ENCODE data around the gene LMF1.

Gene LMF1

DNA sequence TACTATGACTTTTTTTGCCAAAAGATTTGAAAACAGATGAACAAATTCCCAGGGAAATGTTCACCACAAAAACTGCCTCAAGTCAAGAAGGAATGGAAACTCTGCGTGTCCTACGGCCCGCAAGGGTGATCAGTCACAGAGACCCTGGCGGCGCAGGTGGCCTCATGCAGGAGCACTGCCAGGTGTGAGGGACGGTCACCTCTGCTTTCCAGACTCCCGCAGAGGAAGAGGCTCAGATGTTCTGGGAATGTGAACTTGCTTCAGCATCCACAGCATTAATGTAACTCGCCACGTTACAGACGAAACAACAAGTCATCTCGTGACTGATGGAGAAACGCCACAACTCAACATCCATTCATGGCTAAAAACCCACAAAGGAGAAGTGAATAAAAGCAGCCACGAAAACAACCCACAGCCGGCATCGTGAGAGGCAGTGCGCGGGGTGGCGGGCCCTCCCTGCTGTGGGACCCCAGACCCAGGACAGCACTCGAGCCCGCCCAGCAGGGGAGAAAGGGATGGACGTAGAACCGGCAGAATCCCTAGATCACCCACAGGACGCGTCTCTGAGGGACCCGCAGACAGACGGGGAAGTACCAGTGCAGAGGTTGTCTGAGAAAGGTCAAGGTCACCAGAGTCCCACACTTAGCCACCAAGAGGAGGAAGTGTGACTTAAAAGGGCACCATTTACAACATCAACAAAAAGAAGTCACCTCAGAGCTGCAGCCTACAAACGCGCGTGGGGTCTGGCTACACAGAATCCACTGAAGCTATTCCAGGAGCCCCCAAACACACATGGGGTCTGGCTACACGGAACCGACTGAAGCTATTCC, 93.3 kb downstream of the LMF1 start:
- DNase-seq = no peak

DNA sequence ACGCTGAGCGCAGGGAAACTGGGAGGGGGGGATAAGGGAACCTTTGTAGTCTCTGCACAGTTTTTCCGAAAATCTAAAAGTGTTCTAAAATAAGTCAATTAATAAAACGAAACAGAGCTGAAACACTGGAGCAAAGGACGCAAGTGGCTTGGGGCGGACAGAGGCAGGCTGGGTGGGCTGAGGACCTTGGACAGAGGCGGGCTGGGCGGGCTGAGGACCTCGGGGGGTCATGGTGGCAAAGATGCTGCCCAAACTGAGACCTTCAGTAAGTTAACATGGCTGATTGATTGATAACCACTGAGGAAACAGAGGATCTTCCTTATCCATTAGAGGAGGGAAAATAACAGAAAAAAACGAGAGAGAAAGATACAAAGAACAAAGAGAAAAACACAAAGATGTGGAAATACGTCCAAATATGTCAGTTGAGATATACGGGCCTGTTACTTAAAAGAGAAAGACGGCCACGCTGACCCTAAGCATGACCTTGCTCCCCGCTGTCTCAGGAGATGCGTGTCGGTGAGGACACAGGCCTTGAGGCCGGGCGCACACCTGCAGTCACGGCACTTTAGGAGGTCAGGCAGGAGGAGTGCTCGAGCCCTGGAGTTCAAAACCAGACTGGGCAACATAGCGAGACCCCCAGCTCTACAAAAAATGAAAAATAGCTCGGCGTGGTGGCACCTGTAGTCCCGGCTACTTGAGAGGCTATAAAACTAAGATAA, 94.1 kb downstream of the LMF1 start:
- no peak for DNase-seq

DNA sequence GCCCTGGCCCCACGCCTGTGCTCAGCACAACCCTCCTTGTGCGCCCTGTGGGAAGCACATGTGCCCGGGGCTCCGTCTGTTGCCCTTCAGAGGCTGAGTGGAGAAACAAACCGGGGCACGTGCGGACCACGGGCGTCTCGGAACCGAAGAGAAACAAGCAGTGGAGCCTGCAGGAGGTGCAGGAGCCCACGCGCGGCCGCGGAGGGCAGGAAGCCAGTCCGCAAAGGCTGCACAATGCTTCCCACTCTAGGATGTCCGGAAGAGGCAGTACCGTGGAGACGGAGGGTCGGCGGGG, 94.8 kb downstream of the LMF1 start:
- DNase-seq = no peak

DNA sequence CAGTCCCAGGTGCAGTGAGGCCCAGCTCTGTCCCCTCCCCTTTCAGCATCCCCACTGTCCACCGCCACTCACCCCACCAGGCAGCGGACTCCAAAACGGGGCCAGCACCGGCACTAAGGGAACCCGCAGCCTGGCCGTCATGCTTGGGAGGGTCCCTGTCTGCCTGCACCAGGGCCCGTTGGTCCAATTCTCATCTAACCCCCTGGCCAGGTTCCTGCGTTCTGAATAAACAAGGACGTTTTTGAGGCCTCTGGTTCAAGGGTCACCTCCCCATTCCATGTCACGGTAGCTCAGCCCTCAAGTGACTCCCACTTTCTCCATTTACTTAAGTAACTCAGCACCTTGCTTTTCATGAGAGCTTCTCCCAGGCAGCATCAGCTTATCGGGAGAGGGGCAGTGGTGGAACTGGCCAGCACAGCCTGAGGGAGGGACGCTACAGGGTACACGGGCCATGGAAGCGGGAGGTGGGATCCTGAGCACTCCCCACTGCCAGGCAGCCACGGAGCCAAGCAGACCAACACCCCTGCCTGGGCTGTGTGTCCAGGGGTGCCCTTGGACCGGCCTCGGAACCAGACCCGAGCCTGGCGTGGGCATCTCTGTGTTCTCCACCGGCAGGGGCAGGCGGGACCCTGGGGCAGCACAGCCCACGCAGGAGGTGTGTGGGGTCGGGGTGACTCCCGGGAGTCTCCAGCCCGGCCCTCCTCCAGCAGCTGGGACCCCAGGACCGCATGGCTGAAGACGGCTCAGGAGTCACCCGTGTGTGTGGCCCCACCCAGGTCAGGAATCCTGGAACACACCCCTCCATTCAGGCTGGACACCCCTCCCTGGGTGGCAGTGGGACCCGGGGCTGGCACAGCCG, 95.4 kb downstream of the LMF1 start:
- no peak for DNase-seq

GRCh38 chr16:874366-875181, 96.2 kb downstream of the LMF1 start:
- no peak for DNase-seq

DNA sequence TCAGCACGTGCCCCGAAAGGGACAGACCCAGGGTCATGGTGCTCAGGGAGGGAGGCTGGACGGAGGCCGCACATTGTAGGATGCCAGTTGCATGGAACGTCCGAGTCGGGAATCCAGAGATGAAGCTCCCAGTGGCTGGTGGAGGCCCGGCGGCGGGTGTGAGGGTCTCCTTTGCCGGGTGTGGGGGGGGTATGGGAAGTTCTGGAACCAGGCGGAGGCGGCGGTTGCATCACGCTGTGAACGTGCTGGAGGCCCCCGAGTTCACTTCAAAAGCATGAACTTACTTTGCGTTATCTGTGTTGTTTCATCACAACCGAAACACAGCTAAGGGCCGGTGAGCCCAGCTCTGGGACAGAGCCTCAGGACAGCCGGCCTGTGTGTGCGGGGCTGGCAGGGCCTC, 96.9 kb downstream of the LMF1 start:
- DNase-seq = no peak

DNA sequence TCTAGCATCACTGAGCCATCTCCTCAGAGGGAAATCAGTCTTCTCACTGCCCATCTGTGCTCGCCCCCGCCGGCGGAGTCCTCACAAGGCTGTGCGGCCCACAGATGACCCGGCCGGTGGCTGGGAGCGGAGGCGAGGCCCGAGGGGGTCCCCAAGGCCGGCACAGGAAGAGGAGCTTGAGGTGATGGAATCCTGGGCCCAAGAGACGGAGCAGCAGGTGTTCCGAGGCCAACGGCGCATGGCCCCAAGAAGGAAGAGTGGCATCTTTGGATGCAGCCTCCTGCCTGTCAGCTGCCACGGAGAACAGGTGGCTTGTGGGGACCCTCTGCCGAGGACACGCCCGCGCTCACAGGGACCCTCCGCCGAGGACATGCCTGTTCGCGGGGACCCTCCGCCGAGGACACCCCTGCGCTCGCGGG, 97.5 kb downstream of the LMF1 start:
- no peak for DNase-seq

DNA sequence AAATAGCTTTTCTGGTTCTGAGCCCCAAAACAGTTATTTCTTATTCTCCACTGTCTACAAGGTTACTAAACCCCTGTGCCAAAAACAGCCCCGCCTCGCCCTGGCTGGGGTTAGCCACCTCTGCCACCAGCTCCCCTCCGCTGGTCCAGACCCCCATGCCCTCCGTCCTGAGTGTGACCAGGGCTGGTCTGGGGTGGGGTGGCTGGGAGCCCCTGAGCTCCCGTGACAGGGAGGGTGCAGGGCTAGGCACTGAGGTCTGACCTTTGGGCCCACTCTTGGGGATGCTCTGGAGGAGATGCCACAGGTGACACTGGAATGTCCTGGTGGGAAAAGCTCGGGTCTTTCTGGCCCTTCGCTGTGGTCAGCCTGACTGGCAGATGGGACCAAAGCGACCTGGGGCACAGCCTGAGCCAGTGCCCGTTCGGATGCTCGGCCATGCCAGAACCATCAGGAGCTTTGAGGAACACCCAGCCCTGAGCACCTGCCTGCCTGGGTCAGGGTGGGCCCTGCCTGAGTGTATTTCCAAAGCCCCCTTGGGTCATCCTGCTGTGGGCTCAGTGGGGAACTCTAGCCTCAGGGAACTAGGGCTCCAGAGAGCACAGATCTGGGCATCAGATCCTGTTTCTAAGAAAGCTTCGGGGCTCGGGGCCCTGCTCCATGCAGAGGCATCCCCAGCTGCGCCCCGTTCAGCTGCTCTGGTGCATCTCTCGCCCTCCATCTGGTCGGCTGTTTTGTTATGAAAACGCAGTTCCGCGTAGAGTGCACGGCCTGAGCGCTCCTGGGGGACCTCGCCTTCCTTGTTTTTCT, 98.1 kb downstream of the LMF1 start:
- DNase-seq = no peak

DNA sequence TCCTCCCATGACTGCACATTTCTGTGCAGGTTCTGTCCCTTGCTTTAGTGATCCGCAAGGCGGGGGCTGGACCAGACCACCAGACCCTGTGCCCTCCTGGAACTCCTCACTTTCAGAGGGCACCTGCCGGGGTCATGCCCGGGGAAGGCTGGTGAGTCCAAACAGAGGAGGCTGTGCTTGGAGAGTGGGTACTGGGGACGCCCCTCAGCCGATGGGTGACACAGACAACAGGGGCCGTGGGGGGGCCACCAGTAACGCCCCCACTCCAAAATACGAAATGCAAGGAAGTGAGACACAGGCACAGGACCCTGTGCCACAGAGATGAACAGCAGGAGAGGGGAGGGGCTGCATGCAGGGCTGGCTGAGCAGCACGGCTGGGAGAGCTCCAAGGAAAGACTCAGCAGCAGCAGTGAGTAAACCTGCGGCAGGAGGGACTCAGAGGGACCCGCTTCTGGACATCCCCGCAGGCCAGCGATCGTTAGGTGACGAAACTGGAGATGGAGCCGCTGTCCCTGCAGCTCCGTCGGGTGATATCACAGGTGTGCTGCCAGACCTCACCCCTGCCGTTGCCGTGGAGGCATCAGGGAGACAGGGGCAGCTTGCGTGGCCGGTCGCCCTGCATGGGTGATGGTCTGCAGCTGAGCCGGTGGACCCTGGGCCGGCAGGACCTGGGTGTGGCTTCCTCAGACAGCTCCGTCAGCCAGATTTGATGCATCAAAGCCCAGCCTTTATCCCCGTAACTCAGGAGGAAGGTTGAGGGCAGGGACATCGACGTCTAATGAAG, 99.0 kb downstream of the LMF1 start:
- DNase-seq = no peak

- DNase-seq = no peak
Measured at GRCh38 chr16:870856-871561, 99.8 kb downstream of the LMF1 start.

DNA sequence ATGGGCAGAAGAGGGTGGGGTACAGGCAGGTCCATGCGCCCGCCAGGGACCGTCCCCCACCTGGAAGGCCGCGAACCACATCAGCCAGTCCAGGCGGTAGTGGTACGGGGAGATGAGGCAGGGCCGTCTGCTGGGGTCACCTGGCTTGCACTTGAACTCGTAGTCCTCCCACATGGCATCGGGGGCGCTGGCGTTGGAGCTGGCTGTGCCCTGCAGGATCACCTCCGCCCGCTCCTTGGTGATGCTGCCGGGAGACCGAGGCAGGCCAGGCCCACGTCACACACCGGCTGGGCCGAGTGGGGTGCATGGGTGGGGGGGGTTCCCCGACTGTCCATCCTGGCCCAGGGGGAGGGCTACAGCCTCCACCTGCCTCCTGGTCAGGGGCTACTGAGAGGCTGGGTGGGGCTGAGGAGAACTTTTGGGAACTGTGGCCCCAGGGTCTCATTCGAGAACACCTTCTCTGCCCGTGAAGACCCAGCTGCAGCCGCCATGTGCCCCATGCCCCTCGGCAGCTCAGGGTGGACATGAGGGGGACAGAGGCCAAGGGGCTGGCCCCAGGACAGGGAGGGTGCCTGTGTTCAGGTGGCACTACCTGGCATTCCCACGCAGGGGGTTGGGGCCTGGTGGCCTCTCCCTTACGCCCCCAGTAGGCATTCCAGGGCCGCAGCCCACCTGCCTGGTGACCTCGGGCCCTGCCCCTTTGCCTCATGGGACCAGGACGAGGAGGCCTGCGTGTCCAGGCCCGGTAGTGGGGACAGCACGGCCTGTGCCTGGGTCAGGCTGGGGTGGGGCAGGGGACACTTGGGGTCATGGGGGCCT, 100.8 kb downstream of the LMF1 start:
- no peak for DNase-seq

DNA sequence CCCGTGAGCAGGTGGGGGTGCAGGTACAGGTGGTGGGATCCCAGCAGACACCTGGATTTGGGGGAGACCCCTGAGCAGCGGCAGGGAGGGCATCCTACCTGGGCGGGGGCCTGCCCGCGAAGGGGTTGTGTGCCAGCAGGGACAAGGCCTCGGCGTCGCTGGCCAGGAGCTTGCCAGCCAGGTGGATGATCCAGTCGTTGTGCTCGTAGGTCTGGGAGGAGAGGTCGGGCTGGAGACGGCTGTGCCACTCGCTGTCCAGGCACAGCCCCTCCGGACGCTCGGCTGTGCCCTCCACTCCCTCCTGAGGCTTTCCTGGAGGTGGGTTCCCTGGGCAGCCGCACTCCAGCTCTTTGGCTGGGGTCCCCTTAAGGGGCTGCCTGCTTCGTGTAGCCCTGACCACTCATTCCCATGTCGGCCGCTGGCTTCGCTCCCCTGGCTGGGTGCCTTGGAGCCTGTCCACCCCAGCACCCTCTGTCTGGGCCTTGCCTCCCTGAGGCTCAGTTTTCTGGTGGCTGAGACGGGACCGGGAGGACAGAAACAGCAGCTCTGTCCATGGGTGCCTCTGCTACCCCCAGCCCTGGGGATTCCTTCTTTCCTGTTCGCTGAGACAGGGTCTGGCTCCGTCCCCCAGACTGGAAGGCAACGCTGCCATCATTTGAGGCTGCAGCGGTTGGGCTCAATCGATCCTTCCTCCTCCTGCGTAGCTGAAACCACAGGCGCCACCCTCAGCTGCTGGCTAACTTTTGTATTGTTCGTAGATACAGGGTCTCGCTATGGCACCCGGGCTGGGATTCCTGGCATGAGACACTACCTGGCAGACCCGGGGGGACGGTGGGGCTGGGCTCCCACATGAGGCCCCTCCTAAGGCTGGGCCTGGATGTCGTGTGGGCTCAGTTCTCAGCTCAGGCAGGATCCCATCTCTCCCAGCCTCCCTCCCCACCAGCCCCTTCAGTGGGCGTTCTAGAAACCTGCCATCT, 101.7 kb downstream of the LMF1 start:
- no peak for DNase-seq

- no peak for DNase-seq
Measured at GRCh38 chr16:868386-868755, 102.4 kb downstream of the LMF1 start.

DNA sequence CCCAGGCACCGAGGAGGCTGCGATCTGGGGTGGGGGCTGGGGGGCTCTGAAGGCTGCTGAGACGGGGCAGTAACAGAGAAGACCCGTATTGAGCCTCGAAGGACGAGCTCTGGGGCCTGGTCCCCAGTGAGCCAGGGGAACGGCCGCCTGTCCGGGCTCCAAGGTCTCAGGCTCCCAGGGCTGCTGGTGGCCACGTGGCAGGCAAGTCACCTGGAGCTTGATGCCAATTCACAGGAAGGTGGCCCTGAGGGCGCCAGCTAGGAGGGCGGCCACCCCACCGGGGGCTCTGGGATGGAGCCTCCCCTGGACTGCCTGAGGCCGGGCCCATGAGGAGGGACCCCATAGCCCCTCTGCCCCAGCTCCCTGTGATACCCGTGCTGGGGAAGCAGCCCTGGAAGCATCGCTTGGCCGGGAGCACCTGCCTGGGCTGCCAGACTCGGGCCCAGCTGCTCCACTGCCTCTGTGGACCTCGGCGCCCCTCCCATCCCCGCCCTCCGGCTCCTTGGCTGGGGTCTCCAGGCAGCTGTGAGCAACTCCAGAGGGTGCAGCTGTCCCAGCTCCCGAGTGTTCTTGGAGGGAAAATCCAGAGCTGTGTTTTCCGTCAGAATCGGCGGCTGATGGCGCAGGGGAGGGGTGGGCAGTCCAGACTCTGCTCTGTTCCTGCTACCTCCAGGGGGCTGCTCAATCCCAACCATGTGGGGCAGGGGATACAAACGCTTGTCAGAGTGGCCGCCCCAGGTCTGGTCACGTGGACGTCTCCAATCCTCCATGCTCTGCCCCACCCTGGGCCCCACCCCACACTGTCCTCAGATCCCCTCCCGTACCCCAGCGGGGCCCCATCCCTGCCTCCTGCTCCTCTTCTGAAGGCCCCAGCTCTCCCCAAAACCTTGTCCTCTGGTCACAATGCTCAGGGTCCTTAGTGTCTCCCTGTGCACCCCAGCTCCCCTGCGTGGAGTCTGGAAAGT, 103.1 kb downstream of the LMF1 start:
- DNase-seq = no peak

DNA sequence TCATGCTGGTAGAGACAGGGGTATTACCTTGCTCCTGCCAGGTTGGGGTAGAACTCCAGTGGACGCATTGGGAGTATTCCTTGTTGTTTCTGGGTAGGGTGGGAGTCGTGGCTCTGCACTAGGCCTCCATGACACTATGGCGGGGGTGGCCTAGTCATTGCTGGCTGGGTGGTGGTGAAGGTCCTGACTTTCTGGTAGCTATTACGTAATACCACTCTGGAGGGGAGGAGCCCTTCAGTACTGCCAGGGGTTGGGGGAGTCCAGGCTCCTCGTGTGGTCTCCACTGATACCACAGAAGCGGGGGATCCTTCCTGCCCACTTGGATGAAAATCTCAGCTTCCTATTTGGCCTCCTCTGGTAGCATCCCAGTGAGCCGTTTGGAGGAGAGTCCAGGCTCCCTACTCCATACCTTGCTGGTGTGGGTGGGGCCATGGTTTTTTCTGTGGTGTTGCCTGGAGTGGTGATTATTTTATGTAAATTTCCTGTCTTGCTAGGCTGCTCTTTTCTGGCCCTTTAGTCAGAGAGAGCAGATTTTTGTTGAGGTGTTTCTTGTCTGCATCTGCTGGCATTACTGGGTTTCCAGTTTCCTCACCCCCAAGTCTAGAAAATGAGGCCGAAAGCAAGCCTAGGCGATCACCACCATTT, 104.4 kb downstream of the LMF1 start:
- no peak for DNase-seq

DNA sequence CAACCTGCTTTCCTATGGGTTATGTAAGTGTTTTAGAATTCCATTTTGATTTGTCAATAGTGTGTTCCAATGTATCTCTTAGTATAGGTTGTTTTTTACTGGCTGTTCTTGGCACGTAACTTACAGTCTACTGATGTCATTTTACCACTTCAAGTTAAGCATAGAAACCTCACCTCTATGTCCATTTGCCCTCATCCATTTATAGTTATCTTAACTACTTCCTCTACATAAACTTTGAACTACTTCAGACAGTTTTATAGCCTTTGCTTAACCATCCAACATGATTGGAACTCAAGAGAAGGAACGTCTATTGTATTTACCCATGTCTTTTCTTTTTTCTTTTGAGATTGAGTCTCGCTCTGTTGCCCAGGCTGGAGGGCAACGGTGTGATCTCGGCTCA, 105.8 kb downstream of the LMF1 start:
- no peak for DNase-seq

DNA sequence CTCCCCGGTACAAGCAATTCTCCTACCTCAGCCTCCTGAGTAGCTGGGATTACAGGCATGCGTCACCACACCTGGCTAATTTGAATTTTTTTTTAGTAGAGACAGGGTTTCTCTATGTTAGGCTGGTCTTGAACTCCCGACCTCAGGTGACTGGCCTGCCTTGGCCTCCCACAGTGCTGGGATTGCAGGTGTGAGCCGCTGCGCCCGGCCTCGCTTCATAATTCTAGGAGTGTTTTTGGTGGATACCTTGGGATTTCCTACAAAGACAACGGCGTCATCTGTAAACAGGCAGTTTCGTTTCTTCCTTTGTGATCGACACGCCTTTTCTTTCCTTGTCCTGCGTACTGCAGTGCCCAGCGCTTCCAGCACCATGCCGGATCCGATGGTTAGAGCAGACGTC, 109.3 kb downstream of the LMF1 start:
- no peak for DNase-seq
